ENCODE results near the gene PIM2.

PIM2 gene

DNA sequence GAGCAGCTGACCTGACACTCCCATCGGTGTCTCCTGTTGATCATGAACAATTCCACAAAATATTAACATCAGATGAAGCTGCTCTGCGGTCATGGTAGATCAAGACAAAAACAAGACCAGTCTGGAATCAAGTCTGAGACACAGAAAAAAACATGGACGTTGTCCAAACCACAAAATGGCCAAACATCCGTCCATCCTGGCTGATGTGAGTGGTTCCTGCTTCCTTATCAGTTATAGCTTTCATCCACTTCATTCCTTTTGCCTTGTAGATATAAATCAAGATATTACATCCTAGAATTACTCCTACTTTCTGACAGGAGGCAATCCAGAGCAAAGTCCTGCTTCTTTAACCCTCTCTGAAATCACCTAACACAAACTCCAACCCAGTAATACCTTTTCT is 54.6 kb downstream of the PIM2 start:
- DNase-seq (ENCODE audit: low read depth) = no peak

Data from stimulated activated CD8-positive, alpha-beta memory T cell treated with anti-CD3 and anti-CD28 coated beads, Interleukin-12 subunit alpha, Interleukin-12 subunit beta, amount 100 ng/mL, for 1 hour (primary cell).